T-helper 1 cell treated with Interleukin-12 subunit alpha and Interleukin-12 subunit beta and Interleukin-4 antibody, amounts not matched to agents 30 μg/mL and 1 μg/mL, for 36 hours (primary cell): ENCODE data around the gene OCEL1.
A peak's percentile ranks its signal among the peaks of the same experiment; 100 is the strongest.

ENCODE experiments used
- H3K27ac Mint-ChIP-seq: one replicate; pipeline ENCODE4 v1.8.0; 2021; ENCODE audit warnings: mild to moderate bottlenecking, mixed read lengths
- H3K27me3 Mint-ChIP-seq: one replicate; pipeline ENCODE4 v1.8.0; 2021; ENCODE audit warnings: low read depth, mixed read lengths
- H3K36me3 Mint-ChIP-seq: one replicate; pipeline ENCODE4 v1.8.0; 2021; ENCODE audit warnings: low read depth, mixed read lengths
- H3K4me1 Mint-ChIP-seq: one replicate; pipeline ENCODE4 v1.8.0; 2021; ENCODE audit warnings: low read depth, mixed read lengths
- H3K4me3 Mint-ChIP-seq: one replicate; pipeline ENCODE4 v1.8.0; 2021; ENCODE audit warnings: mild to moderate bottlenecking, moderate library complexity, mixed read lengths
- H3K9me3 Mint-ChIP-seq: one replicate; pipeline ENCODE4 v1.8.0; 2021; ENCODE audit warnings: mixed read lengths

OCEL1 gene

DNA sequence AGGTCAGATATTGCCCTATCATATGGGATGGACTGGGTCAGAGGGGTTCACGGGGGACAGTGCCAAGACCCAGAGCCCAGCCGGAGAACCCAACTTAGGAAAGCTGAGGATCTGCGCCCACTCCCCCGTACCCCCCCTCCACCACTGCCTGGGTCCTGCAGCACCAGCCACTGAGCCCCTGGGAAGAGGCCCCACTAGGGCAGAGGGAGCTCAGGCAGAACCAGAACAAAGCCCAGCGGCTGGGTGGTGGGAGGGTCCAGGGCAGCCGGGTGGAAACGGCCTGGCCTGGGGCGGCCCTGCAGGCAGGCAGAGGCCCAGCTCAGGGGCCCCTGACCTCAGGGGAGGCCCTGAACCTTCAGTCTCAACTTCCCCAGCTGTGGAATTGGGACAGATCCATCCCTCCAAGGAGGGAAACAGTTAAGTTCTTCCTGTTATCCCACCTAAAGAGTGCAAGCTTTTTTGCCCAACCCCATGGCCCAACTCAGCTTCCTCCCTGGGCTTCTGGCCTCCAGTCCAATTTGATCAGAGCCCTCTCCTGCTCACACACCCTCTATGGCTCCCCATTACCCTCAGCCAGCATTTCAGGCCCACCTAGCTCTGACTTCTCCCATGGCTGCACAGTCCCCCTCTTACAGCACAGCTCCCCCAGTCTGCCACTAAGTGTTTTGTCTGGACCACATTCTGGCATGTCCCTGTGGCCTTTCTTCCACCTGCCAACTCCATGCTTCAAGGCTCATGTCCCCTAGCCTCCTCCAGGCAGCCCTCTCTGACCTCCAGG, 16.6 kb downstream of the OCEL1 start:
- Mint-ChIP-seq H3K9me3 (no peaks in the 10 kb centered on the region), H3K4me3 (no peak overlapping the region), H3K36me3 (no peaks in the 10 kb centered on the region), H3K4me1 (peaks cover 7% of the 10 kb centered on the region), H3K27ac (no peak overlapping the region), H3K27me3 (peaks cover 8% of the 10 kb centered on the region)

DNA sequence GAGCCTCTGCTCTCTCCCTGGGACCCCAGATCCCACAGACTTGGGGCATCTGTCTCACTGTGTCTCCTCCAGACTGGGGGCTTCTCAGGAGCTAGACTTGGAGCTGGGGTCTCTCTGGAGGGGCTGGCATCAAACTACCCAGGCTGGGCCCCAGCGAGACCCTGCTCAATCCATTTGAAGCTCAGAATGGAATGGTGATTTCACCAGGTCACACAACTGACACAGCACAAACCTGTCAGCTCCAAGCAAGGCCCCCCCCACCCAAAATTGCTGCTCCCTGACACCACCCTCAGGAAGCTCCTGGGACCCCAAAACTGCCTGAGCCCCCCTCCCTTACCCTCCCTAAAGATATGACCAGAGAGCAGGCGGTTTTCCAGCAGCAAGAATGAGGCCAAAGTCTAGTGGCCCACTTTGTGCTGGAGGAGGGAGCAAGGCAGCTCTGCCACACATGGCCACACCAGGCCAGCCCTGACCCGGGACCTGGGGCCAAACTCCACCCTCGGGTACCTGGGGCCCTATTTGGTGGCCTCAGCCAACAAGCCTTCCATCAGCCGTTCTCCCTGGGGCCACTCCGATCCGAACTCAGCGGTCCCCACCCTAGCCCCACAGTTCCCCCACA, 17.3 kb downstream of the OCEL1 start:
- H3K4me3 Mint-ChIP-seq: peak overlapping the region; percentile 31
- H3K27me3 Mint-ChIP-seq: peaks cover 8% of the 10 kb centered on the region
- H3K9me3 Mint-ChIP-seq: no peaks in the 10 kb centered on the region
- H3K4me1 Mint-ChIP-seq: peaks cover 6% of the 10 kb centered on the region
- no peak overlapping the region for H3K27ac Mint-ChIP-seq
- H3K36me3 Mint-ChIP-seq: no peaks in the 10 kb centered on the region

DNA sequence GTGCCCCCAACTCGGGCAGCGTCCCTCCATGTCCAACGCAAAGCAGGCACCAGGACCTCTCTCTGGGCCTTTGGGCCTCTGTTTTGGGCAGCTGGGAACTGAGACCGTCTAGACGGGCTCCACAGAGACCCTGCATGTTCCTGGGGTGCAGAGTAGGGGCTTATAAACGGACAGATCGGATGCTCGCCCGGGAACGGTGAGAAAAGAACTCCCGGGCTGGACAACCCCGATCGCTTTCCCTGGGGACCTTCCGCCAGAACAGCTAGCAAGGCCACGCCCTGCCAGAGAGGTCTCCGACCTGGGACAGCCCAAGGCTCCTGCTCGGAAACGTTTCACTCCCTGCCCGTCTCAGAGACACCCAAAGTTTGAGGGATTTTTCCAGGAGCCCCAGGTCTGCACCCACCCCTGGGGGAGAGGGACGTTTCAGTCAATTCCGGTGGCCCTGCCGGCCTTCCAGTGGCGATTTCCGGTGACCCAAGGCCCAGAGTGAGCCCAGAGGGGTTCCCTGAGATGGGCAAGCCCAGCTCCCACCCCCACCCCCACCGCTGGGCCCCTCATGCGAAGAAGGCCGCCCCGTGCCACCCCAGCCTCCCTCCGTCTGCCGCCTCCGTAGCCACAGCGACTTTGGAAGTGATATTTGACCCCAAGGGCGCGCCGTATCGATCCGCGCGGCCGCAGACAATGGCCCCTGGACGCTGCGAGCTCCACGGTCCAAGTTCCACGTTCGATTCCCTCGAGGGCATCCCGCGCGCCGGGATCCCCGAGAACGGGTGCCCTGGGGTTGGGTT, 18.0 kb downstream of the OCEL1 start:
- Mint-ChIP-seq H3K36me3 (no peaks in the 10 kb centered on the region), H3K4me1 (peaks cover 6% of the 10 kb centered on the region), H3K27ac (no peak overlapping the region), H3K4me3 (peak overlapping the region; percentile 34), H3K9me3 (no peaks in the 10 kb centered on the region), H3K27me3 (peaks cover 8% of the 10 kb centered on the region)

DNA sequence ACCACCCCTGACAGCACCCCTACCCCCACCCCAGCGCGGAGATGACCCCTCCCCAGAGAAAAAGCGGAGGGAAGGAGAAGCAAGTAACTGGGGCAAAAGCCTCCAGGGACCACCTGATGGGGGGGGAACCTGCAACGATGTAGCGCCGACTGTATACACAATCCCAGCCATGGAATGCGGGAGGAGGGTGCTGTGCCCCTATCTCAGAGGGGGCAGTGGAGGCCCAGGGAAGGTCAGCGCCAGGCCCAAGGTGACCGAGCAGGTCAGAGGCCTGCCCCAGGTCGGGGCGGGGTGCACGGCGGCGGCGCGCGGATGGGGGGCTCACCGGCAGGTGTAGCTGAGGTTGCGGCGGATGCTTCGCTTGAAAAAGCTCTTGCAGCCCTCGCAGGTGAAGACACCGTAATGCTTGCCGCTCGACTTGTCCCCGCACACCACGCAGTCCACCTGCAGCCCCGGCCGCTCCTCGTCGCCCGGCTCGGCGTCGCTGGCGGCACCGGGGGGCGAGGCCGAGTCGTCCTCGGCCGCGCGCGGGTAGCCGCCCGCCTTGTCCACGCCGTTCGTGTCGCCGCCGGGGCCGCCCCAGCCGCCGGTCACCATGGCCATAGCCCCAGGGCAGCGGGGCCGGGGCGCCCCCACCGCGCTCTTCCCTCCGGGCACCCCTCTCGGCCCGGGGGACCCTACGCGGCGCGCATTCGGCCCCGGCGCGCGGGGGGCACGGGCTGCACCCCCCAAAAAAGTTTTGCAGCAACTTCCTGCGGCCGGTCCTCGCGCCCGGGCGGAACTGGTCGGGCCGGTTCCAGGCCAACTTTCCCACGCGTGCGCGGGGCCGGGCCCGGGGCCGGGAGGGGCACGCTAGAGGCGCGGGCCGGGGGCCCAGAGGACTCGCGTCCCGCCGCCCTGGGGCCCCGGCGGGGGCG, 18.9 kb downstream of the OCEL1 start:
- no peak overlapping the region for H3K27ac Mint-ChIP-seq
- H3K4me1 Mint-ChIP-seq: peaks cover 6% of the 10 kb centered on the region
- no peaks in the 10 kb centered on the region for H3K9me3 Mint-ChIP-seq
- peak overlapping the region; percentile 34 for H3K4me3 Mint-ChIP-seq
- H3K27me3 Mint-ChIP-seq: peaks cover 8% of the 10 kb centered on the region
- no peaks in the 10 kb centered on the region for H3K36me3 Mint-ChIP-seq

DNA sequence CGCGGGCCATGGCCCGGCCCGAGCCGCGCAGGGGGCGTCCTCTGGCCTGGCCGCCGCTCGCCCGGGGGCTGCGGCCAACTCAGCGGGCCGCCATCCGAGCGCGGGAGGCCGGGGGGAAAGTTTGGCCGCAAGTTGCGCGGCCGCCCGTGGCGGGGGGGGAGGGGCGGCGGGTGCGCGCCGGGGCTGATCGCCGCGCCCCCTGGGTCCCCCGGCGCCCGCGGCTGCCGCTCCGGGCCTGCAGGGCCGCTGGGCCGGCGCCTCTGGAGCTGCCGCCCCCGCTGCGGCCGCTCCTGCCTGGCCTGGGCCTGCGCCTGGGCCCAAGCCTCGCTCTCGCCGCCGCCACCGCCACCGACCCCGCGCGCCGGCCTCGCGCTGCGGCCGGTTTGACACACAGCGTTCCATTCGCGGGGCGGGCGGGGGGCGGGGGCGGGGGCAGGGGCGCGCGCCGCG, 19.5 kb downstream of the OCEL1 start, which contains the start of gene NR2F6:
Gene NR2F6 (minus strand): TSS at position 385 of the 450 bp plus-strand sequence. CDS start 699 bp downstream, outside the sequence.
- Mint-ChIP-seq H3K9me3 (no peaks in the 10 kb centered on the region), H3K27ac (peak within 1 kb of the TSS; percentile 52), H3K36me3 (no peaks in the 10 kb centered on the region), H3K4me1 (peaks cover 6% of the 10 kb centered on the region), H3K27me3 (peaks cover 8% of the 10 kb centered on the region), H3K4me3 (peak within 1 kb of the TSS; percentile 86)

DNA sequence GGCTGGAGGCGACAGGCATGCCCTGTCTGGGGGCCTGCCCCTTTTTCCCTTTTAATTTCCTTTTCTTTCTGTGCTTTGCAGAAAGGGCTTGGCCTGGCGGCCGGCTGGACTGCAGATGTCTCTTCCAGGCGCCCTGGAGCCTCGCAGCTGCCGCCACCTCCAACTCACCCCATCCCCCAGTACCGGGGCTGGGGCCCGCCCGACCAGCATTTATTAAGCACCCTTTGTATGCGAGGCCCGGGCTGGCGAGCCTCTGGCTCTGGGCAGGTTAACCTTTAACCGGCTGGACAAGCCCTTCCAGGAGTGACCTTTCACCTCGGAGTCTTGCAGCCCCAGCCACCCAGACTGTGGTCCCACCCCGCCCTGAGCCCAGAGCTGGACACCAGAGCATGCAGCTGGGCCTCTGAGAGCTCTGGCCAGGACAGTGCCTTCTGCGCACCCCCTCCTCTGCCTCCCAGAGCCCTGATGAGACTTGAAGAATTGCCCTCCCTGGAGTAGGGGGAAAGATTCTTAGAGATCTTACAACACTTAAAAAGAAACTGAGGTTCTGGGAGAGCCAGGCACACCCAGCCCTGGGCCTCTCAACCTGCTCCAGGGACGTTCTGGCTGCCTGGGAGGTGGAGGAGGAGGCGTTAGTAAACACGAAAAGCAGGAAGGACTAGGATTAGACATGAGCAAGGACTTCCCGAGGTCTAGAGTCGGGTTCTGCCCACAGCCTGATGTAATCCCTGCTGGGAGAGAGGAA, 20.8 kb downstream of the OCEL1 start:
- Mint-ChIP-seq H3K9me3 (no peaks in the 10 kb centered on the region), H3K4me3 (peak overlapping the region; percentile 60), H3K36me3 (no peaks in the 10 kb centered on the region), H3K27me3 (peaks cover 8% of the 10 kb centered on the region), H3K27ac (no peak overlapping the region), H3K4me1 (peaks cover 6% of the 10 kb centered on the region)

DNA sequence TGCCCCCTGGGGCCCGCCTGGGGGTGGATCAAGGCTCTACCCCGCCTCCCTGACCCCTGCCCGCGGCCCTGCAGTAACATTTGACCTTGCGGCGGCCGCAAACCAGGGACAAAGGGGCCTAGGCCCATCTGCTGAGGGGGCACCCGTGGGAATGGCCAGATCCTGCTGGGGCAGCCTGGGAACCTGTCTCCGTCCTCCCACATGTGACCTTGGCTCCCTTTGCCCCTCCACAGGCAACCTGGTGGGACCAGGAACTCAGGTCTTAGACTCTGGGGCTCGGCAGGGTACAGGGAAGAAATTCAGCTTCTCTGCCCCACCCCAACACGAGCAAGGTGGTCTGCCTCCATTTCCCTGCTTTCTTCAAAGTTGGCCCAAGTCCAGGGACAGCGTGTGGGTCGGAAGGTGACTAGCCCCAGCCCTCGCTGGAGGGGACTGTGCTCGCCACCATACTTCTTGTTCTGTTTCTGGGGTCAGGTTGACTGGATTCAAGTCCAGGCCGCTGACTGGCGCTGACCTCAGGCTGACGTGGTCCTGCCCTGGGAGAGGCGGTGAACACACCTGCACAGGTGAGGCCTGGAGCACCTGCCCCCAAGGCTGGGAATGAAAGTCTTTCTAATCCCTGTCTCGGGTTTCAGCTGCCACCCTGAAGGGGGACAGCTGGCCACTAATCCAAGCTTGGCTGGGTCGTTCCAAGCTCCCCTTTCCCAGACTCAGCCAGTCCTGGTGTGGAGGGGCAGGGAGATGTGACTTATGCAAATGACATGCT, 22.2 kb downstream of the OCEL1 start:
- Mint-ChIP-seq H3K36me3 (no peaks in the 10 kb centered on the region), H3K4me1 (peaks cover 6% of the 10 kb centered on the region), H3K27ac (no peak overlapping the region), H3K27me3 (peaks cover 8% of the 10 kb centered on the region), H3K4me3 (no peak overlapping the region), H3K9me3 (no peaks in the 10 kb centered on the region)

DNA sequence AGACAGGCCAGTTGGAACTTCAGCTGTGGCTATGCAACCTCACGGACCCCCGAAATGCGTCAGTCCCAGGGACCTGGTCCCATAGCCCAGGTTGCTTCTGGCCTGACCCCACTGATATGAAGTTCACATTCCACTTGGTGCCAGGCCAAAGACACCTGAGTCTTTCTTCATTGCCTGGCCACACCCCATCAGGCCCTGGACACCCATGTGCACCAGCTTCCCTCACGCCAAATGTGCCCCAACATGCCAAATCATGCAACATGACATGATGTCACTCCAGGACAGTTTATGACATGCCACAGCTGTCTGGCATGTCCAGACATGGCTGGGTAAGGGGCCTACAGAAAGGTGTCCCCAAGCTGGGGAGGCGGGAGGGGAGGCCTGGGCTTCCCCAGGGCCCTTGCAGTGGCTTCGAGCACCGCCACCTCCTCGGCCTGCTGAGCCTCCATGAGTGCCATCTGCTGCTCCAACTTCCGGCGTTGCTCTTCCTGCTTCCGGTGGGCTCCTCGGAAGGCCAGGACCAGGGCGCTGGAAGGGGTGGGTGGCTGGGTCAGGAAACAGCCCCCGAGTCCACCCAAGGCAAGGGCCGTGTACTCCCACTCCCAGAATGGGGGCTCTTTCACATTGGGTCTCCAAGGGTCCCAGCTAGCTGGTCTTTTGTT, 24.0 kb downstream of the OCEL1 start:
- Mint-ChIP-seq H3K9me3 (no peaks in the 10 kb centered on the region), H3K36me3 (no peaks in the 10 kb centered on the region), H3K27ac (no peak overlapping the region), H3K27me3 (peaks cover 8% of the 10 kb centered on the region), H3K4me1 (peaks cover 6% of the 10 kb centered on the region), H3K4me3 (no peak overlapping the region)

DNA sequence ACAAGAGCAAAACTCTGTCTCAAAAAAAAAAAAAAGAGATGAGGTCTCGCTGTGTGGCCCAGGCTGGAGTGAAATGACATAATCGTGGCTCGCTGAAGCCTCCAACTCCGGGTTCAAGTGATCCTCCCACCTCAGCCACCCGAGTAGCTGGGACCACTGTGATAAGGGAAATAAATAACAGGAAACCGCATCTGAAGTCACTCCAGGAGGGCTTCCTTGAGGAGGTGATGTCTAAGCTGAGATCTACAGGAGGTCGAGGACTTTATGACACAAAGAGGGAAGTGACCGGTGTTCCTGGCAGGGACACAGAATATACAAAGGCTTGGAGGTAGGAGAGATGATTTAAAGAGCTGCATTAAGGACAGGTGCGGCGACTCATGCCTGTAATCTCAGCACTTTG, 28.6 kb downstream of the OCEL1 start:
- Mint-ChIP-seq H3K4me1 (no peaks in the 10 kb centered on the region), H3K36me3 (no peaks in the 10 kb centered on the region), H3K27ac (no peak overlapping the region), H3K27me3 (no peaks in the 10 kb centered on the region), H3K9me3 (no peaks in the 10 kb centered on the region), H3K4me3 (no peak overlapping the region)

DNA sequence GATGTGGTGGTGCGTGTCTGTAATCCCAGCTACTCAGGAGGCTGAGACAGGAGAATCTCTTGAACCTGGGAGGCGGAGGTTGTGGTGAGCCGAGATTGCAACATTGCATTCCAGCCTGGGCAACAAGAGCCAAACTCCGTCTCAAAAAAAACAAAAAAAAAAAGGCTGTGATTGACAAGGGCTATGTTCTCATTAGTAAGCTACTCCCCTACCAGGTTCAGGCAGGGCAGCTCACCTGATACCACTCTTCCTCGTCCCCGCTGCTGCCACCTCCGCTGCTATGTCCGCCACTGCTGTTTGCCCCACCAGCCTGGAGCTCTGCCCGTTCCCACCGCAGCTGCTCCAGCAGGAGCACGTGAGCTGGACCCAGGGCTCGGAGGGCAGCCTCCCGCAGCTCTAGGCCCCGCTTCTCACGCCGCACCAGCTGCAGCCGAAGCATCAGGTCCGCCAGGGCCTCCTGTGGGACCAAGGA, 29.2 kb downstream of the OCEL1 start:
- H3K9me3 Mint-ChIP-seq: no peaks in the 10 kb centered on the region
- no peak overlapping the region for H3K4me3 Mint-ChIP-seq
- H3K27ac Mint-ChIP-seq: no peak overlapping the region
- no peaks in the 10 kb centered on the region for H3K4me1 Mint-ChIP-seq
- no peaks in the 10 kb centered on the region for H3K27me3 Mint-ChIP-seq
- H3K36me3 Mint-ChIP-seq: no peaks in the 10 kb centered on the region

DNA sequence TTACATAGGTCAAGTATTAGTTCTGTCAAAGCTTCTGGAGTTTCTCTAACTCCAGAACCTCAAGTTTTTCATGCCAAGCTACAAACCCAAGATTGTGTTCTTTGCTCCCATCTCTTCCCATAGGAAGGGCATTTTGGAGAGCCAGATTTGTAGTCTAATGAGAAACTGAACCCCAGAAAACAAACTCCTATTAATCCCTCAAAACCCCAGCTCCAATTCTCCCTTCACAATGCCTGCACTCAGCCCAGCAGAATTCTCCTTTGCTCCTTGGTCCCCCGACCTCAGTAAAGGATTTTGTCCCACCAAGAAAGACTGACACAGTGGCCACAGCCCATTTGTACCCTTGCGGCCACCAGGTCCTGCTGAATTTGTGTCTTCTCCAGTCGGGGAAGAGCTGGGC, 30.1 kb downstream of the OCEL1 start:
- Mint-ChIP-seq H3K27me3 (peaks cover 4% of the 10 kb centered on the region), H3K4me1 (peaks cover 3% of the 10 kb centered on the region), H3K4me3 (no peak overlapping the region), H3K27ac (no peak overlapping the region), H3K36me3 (no peaks in the 10 kb centered on the region), H3K9me3 (no peaks in the 10 kb centered on the region)

DNA sequence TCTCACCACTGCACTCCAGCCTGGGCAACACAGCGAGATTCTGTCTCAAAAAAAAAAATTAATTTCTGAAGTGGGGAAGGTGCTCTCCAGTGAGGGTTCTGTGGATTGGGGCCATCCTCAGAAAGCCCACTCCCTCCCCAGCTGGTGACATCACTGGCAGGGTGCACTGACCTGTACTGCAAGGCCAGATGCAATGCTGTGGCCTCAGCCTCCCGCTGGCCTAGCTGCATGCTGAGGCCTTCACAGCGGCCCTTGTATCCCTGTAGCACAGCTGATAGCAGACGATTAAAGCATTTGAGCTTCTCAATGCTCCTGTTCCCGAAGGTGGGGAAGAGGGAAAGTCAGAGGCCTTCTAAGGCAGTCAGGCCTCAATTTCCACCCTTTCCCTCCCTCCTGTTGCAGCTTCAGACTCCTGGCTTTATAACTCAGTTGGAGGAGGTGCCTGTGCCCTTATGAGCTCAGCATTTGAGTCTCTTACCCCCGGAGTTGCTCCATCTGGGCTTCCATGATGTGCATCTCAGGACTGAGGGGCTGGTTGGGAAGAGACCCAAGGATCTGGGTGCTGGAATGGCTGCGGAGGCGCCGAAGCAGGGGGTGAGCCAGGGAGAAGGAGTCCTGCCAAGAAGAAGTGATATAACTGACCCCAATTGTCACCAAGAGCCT, 33.2 kb downstream of the OCEL1 start:
- Mint-ChIP-seq H3K36me3 (no peaks in the 10 kb centered on the region), H3K27me3 (peaks cover 4% of the 10 kb centered on the region), H3K9me3 (no peaks in the 10 kb centered on the region), H3K4me1 (peaks cover 3% of the 10 kb centered on the region), H3K4me3 (no peak overlapping the region), H3K27ac (no peak overlapping the region)
